NK-92 (cell line): ENCODE results near the gene PEX11A.
"Not testable (repeated sequence)": the region's sequence is repeated elsewhere in the genome, so short reads cannot be mapped to it uniquely, and the experiment has no call there.

Experiments used
- DNase-seq: peaks from one replicate; lab custom pipeline; 2025; ENCODE audit not compliant: unreplicated experiment; lab: John Stamatoyannopoulos, UW

The PEX11A gene

GRCh38 chr15:89690276-89691218 lies at the start of gene PEX11A, which contains the start of gene WDR93:
Gene PEX11A (minus strand): TSS chr15:89690754. CDS start chr15:89690632, 122 bp downstream.
Gene WDR93 (plus strand): TSS chr15:89690811. CDS start chr15:89701747, 10,936 bp downstream.
- DNase-seq, result no peak

GRCh38 chr15:89740137-89740536 lies 49.6 kb upstream of the PEX11A start:
- no peak for DNase-seq

GRCh38 chr15:89735773-89736172 lies 45.2 kb upstream of the PEX11A start:
- no peak for DNase-seq

- DNase-seq, result no peak
These were observed 42.1 kb upstream of the PEX11A start for GRCh38 chr15:89732451-89733172.

GRCh38 chr15:89731275-89731674 lies 40.7 kb upstream of the PEX11A start:
- DNase-seq, result no peak

GRCh38 chr15:89728254-89728653 lies 37.7 kb upstream of the PEX11A start:
- no peak for DNase-seq

GRCh38 chr15:89725064-89725463 lies 34.5 kb upstream of the PEX11A start:
- no peak for DNase-seq

GRCh38 chr15:89724621-89725020 lies 34.1 kb upstream of the PEX11A start:
- DNase-seq, result no peak

GRCh38 chr15:89723031-89723430 lies 32.5 kb upstream of the PEX11A start:
- no peak for DNase-seq

GRCh38 chr15:89714775-89715174 lies 24.2 kb upstream of the PEX11A start:
- no peak for DNase-seq

- DNase-seq, result no peak
These were observed 17.0 kb upstream of the PEX11A start for GRCh38 chr15:89707577-89707976.

GRCh38 chr15:89704411-89704810 lies 13.9 kb upstream of the PEX11A start:
- no peak for DNase-seq

- DNase-seq, result no peak
These were observed 4.6 kb upstream of the PEX11A start for GRCh38 chr15:89695198-89695597.

GRCh38 chr15:89693696-89694095 lies 3.1 kb upstream of the PEX11A start:
- no peak for DNase-seq

- no peak for DNase-seq
These were observed 2.5 kb upstream of the PEX11A start for GRCh38 chr15:89693091-89693490.

GRCh38 chr15:89689930-89690275 lies 651 bp downstream of the PEX11A start:
- DNase-seq, result not testable (repeated sequence)

- no peak for DNase-seq
These were observed 4.0 kb downstream of the PEX11A start for GRCh38 chr15:89686522-89686921.

- no peak for DNase-seq
These were observed 4.6 kb downstream of the PEX11A start for GRCh38 chr15:89685995-89686394.

GRCh38 chr15:89681146-89681545 lies 9.4 kb downstream of the PEX11A start:
- DNase-seq, result no peak

- no peak for DNase-seq
These were observed 10.2 kb downstream of the PEX11A start for GRCh38 chr15:89680282-89680873.

- DNase-seq, result no peak
These were observed 11.3 kb downstream of the PEX11A start, which contains the start of gene PLIN1 for GRCh38 chr15:89679212-89679611. Gene PLIN1 (minus strand): TSS chr15:89679367. CDS start chr15:89677489, 1,878 bp downstream.
